Tibial artery (tissue), 4 donors: Measurements from ENCODE around the gene ARHGEF2.

Source experiments
- DNase-seq, 2 donors: peaks; one replicate each; pipeline ENCODE4 v3.0.0-alpha.2; 2019
- H3K27ac ChIP-seq, 2 donors: fragments of 200-600 bp; sonication (generic) in 1 of 2; 1 replicate in 1 of 2; 2 replicates in 1 of 2; pipeline ENCODE4 v1.5.1; 2018 to 2019; ENCODE audit warnings: mild to moderate bottlenecking in 1 of 2
- H3K27me3 ChIP-seq, 2 donors: fragments of 200-600 bp; sonication (generic) in 1 of 2; one replicate each; pipeline versions ENCODE4 v1.5.1 to v1.6.0; 2016 to 2019
- H3K36me3 ChIP-seq, 3 donors: fragments of 200-600 bp; sonication (generic) in 2 of 3; one replicate each; pipeline ENCODE4 v1.5.1; 2016 to 2019; ENCODE audit warnings: mild to moderate bottlenecking in 2 of 3
- H3K4me1 ChIP-seq, 4 donors: fragments of 200-600 bp; sonication (generic) in 2 of 4; 1 replicate in 3 of 4; 2 replicates in 1 of 4; pipeline ENCODE4 v1.5.1; 2016 to 2019
- H3K4me3 ChIP-seq, 2 donors: fragments of 200-600 bp; sonication (generic) in 1 of 2; 1 replicate in 1 of 2; 2 replicates in 1 of 2; pipeline ENCODE4 v1.5.1; 2018 to 2019; ENCODE audit warnings: mild to moderate bottlenecking in 2 of 2
- H3K9me3 ChIP-seq, 3 donors: fragments of 200-600 bp; sonication (generic) in 1 of 3; one replicate each; pipeline ENCODE4 v1.5.1; 2016 to 2019
- intact Hi-C: fragments of 100-400 bp; cut with DNase I; formaldehyde crosslinking; loops from one replicate; pipeline ENCODE4 v1.15.0; 2023; ENCODE audit warnings: low total_unique reads
- TF ChIP-seq, protein P1 (sequence below), 2 experiments: fragments of 200-600 bp in 1 of 2; fragments of 450-650 bp in 1 of 2; IDR thresholded peaks; one replicate each; pipeline ENCODE4 v1.5.1; 2017 to 2019; ENCODE audit warnings: antibody characterized with exemption in 2 of 2, mild to moderate bottlenecking in 1 of 2, moderate library complexity in 1 of 2

The ARHGEF2 gene

DNA sequence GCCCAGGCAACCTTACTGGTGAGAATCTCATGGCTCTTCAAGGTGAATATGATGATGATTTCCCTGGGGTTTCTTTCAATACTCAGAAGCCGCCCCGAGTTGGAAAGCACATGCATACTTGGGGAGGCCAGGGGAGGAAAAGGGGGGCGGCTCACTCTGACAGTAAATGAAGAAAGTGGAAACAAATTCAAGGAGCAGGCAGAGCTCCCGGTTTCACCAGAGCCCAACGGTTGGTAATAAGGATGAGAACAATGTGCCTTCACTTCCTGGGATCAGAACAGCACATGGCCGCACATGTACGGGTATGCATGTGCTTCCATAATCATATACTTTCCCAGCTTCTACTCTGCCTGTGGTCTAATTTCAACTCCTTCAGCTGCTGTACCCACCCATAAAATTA lies 3.8 kb upstream of the ARHGEF2 start:
- H3K27ac ChIP-seq, result peak overlapping the region; percentile 98 to 99
- DNase-seq, result no peak
- no peaks in the 10 kb centered on the region for H3K9me3 ChIP-seq
- peaks cover 0 to 70% (median 53%) of the 10 kb centered on the region in 4 donors for H3K4me1 ChIP-seq
- H3K27me3 ChIP-seq, result no peaks in the 10 kb centered on the region
- H3K4me3 ChIP-seq, result peak overlapping the region in 1 of 2 donors; percentile 4
- H3K36me3 ChIP-seq, result no peaks in the 10 kb centered on the region
- intact Hi-C loops, result no loop called here
- TF ChIP-seq, protein P1, sequence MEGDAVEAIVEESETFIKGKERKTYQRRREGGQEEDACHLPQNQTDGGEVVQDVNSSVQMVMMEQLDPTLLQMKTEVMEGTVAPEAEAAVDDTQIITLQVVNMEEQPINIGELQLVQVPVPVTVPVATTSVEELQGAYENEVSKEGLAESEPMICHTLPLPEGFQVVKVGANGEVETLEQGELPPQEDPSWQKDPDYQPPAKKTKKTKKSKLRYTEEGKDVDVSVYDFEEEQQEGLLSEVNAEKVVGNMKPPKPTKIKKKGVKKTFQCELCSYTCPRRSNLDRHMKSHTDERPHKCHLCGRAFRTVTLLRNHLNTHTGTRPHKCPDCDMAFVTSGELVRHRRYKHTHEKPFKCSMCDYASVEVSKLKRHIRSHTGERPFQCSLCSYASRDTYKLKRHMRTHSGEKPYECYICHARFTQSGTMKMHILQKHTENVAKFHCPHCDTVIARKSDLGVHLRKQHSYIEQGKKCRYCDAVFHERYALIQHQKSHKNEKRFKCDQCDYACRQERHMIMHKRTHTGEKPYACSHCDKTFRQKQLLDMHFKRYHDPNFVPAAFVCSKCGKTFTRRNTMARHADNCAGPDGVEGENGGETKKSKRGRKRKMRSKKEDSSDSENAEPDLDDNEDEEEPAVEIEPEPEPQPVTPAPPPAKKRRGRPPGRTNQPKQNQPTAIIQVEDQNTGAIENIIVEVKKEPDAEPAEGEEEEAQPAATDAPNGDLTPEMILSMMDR (IDR thresholded peaks at IDR 0.05), result no peak

DNA sequence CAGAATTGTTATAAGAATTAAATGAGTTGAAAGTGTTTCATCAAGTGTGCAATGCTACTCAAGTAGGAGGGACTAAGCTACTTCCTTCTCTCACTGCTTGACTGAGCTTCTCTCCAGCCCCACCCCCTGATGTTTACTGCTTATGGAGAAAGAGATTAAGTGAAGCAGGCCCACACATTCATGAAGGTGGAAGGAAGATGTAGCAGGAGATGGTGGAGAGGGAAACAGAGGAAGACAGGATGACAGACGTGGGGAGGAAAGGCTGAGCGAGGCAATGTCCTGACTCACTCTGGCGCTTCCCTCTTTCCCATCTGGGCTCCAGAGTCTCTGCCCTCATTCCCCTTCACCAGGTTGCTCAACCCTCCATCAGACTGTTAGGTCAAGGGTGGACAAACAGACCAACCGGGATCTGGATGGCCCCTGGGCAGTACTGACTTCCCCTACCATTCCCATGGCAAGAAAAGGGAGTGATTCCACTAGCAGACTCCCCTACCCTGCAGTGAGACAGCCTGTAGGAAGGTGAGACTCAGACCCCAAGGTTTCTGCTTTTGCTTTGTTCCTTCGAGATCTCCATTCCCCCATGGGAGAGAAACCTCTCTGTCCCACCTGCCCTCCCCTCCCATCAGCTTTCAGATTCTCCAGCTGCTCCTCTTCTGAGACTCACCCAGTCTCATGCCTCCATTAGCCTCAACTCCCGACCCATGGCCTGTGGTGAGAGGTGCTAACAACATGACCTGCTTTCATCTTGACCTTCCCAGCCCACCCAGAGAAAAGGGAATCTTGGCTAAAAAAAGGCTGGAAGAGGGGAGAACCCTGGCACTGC lies 3.1 kb upstream of the ARHGEF2 start:
- Histone ChIP-seq H3K4me1 (peaks cover 0 to 74% (median 53%) of the 10 kb centered on the region in 4 donors), H3K27me3 (no peaks in the 10 kb centered on the region), H3K36me3 (no peaks in the 10 kb centered on the region), H3K27ac (peak overlapping the region; percentile 98 to 99), H3K4me3 (peak overlapping the region in 1 of 2 donors; percentile 11), H3K9me3 (no peaks in the 10 kb centered on the region)
- peak; percentile 66 to 76 for DNase-seq
- TF ChIP-seq, protein P1 (IDR thresholded peaks at IDR 0.05), result no peak
- intact Hi-C loops, result no loop called here

DNA sequence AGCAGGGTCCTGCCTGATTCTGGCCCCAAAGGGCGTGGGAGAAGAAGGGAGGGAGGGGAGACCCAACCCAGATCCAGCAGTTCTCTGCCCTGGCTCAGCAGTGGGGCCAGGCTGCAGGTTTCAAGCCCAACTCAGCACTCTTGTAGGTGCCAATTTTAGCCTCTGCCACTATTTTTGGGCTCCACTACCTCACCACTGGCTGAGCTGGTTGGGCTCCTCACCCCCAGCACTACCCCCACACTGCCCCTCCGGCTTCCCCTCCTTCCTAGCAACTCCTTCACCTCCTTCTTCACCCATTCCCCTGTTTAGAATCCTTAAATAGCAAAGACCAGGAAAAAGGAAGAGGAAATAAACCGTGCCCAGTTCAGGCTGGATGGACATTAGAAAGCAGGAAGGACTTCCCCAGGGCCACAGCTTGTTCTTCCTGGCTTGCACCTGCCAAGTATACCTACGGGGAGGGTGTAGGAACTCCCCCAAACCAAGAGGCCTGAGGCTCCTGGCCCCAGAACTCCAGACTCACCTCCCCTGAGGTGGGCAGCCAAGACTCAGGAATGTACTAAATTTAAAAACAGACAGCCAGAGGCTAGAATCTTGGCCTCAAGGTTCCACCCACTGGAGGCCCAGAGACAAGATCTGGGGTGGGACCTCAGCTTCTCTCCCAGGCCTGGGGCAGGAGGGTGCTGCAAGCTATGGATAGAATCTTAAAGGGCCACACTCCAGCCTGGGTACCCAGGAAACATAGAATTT lies 1.4 kb upstream of the ARHGEF2 start:
- Histone ChIP-seq H3K27me3 (no peaks in the 10 kb centered on the region), H3K27ac (peak overlapping the region; percentile 98 to 99), H3K4me3 (peak overlapping the region; percentile 89 to 98), H3K9me3 (no peaks in the 10 kb centered on the region), H3K36me3 (no peaks in the 10 kb centered on the region), H3K4me1 (peaks cover 0 to 79% (median 64%) of the 10 kb centered on the region in 4 donors)
- peak; percentile 57 to 90 for DNase-seq
- TF ChIP-seq, protein P1 (IDR thresholded peaks at IDR 0.05), result no peak
- intact Hi-C loops, result no loop called here

DNA sequence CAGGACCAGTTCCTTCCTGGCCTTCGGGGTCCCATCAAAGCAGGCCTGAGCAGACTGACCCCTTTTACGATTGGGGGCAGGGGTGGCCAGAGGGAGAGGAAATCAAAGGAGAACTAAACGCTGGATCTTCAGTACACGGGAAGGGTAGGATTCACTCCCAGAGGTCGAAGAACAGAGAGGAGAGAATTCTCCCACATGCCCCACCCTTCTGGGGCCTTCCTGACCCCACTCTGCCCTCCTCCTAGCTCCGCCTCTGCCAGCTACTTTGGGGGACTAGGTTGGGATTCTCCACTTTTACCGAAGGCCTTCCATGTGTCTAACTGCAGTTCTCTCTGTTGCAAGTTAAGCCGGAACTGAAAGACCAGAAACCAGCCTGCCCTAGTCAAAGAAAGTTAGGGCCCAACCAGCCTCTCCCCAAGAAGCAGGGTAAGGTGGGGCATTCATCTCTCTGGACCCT lies 654 bp upstream of the ARHGEF2 start:
- Histone ChIP-seq H3K27me3 (no peaks in the 10 kb centered on the region), H3K4me3 (peak overlapping the region; percentile 89 to 98), H3K4me1 (peaks cover 0 to 80% (median 69%) of the 10 kb centered on the region in 4 donors), H3K36me3 (no peaks in the 10 kb centered on the region), H3K9me3 (no peaks in the 10 kb centered on the region), H3K27ac (peak overlapping the region; percentile 98 to 99)
- intact Hi-C loops, result no loop called here
- TF ChIP-seq, protein P1 (IDR thresholded peaks at IDR 0.05), result no peak
- no peak for DNase-seq

DNA sequence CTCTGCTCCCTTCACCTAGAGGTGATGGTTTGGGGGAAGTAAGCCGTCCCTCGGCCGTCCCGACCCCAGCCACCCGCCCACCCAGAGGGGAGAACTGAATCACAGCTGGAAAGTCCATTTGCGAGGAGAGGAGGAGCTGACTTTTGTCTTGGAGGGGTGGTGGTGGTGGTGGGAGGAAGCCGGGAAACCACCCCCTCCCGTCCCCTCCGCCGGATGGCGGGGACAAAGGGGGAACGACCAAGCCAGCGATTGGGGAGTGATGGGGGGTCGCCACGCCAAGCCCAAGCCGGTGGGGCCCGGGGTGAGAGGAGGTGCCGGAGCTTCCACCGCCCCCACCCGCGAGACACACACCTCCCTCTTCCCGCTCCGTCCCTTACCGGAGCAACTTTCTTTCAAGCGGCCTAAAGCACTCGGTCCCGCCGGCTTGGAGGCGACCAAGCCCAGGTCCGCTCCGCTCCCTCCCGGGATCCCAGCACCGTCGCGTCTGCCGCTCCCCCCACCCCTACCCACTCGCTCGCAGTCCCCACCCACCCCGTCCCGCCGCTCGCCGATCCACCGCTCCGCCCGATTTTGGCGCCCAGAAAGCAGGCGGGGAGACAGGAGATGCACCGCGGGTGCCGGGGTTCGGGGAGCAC lies 540 bp downstream of the ARHGEF2 start:
- TF ChIP-seq, protein P1 (IDR thresholded peaks at IDR 0.05), result no peak
- Histone ChIP-seq H3K36me3 (no peaks in the 10 kb centered on the region), H3K9me3 (no peaks in the 10 kb centered on the region), H3K27me3 (no peaks in the 10 kb centered on the region), H3K4me1 (peaks cover 5 to 80% (median 70%) of the 10 kb centered on the region in 4 donors), H3K4me3 (peak overlapping the region; percentile 89 to 98), H3K27ac (peak overlapping the region; percentile 98 to 99)
- DNase-seq, result peak in 1 of 2 donors; percentile 77
- intact Hi-C loops, result no loop called here
